ENCODE measurements around the gene SYPL2. TPM values are rescaled to one million over a fixed set of nuclear protein-coding genes. Genes with fewer than 3 reads are reported as not detected.

Gene SYPL2
- total and polyA plus RNA-seq, 2 of the 8 experiments (the other 6 are each of a cell fraction or from before 2014, with no cell fraction given): 1.5 TPM

DNA sequence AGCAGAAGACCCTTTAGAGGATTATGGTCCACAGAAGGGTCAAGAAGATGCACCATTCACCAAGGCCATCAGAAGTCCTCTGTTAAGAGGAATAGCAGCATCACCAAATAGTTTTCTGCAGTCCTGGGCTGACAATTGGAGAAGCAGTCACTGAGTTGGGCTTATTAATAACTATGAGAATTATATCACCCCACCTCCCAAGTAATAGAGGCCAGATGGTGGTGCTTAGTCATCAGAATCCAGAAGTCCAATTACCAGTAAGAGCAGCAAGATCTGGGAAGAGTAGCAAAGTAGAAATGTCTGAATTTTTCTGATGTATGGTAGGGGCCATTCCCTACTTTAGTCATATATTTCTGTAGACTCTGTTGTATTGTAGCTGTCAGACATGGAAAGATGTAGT, 34.0 kb upstream of the SYPL2 start (continued):
- TF ChIP-seq MAFK (IDR thresholded peaks at IDR 0.05; ENCODE audit: low read depth, low read length) (no peak), TBP (IDR thresholded peaks at IDR 0.05; ENCODE audit: low read depth, low read length) (no peak), TAF1 (IDR thresholded peaks at IDR 0.05; ENCODE audit: low read depth, low read length) (no peak), CREB1 (IDR thresholded peaks at IDR 0.05) (no peak)
